Muscle layer of duodenum (tissue), 2 donors: ENCODE measurements around the gene PCBP3.

ENCODE experiments used
- H3K27ac ChIP-seq: one replicate; pipeline ENCODE4 v1.7.0; 2013; ENCODE audit warnings: mild to moderate bottlenecking, low read length
- H3K27me3 ChIP-seq: one replicate; pipeline ENCODE4 v1.7.0; 2013; ENCODE audit warnings: low read depth, mild to moderate bottlenecking, control low read depth, low read length
- H3K36me3 ChIP-seq, 2 donors: one replicate each; pipeline ENCODE4 v1.7.0; 2013; ENCODE audit warnings: low read length in 2 of 2, control low read depth in 1 of 2, mild to moderate bottlenecking in 1 of 2; ENCODE audit not compliant: insufficient read depth in 2 of 2, control insufficient read depth in 1 of 2
- H3K4me1 ChIP-seq, 2 donors: one replicate each; pipeline ENCODE4 v1.7.0; 2013; ENCODE audit warnings: low read length in 2 of 2, mild to moderate bottlenecking in 2 of 2, control low read depth in 1 of 2, moderate library complexity in 1 of 2; ENCODE audit not compliant: insufficient read depth in 2 of 2, control insufficient read depth in 1 of 2
- H3K4me3 ChIP-seq, 2 donors: one replicate each; pipeline ENCODE4 v1.7.0; 2013; ENCODE audit warnings: low read length in 2 of 2, low read depth in 1 of 2, mild to moderate bottlenecking in 1 of 2
- H3K9me3 ChIP-seq, 2 donors: one replicate each; pipeline ENCODE4 v1.7.0; 2013; ENCODE audit warnings: low read length in 2 of 2, control low read depth in 1 of 2, mild to moderate bottlenecking in 1 of 2; ENCODE audit not compliant: control insufficient read depth in 1 of 2
- donor health status: healthy.

Gene PCBP3

DNA sequence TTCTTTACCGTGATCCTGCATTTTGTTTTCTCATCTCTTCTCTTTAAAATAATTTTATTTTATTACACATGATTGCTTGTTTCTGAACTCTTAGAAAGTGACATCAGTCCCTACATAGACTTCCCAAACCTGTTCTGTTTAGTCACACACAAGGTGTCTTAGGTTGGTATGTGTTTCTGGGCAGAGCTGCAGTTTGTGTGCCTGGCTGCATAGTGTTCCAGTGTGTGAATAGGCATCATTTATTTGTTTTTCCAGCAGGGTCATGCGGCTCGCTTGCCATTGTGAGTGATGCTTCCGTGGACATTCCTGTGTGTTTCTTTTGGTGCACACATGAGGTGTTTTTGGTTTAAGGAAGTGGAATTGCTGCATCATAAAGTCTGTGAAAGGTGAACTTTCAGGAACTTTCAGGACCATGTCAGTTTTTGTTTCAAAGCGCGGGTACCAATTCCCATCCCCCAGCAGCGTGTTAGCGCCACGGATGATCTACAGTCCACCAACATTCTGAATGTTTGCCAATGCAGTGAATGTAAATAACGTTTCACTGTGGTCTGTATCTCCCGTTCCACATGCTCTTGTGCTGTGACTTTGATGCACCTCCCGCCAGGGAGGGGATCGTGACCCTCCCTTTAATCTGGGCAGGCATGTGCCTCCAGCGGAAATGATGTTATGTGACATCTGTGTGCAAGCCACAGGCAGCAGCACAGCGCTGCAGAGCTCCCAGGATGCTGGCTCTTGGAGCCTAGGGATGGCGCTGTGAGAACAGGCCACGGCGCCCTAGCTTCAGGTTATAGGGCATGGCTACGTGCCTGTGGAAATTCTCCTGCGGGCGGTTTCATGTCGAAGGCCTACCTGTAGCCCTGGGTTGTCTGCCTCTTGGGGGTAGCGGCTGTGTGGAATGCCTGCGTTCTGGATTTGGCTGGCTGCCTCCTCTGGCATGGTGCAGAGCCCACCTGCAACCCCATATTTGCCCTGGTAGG, 193.5 kb downstream of the PCBP3 start:
- H3K27ac ChIP-seq = no peak overlapping the region
- peaks cover 6% of the 10 kb centered on the region in 2 donors for H3K9me3 ChIP-seq

DNA sequence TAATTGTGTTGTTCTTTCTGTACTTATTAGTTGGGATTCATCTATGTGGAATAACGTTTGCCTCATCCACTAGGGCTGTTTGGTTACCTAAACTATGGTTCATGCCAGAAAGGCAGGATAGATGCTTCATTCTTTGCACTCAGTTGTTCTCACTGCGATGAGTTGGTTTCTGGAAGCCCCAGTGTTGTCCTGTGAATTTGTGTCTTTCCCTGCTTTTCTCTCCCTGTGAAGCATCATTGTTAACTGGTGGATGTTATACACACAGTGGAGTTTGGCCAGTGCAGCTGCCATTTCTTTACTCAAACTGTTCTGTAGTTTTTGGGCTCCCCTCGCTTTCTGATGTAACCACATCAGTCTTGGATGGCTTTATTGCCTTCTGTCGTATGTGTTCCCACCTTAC, 194.4 kb downstream of the PCBP3 start:
- Histone ChIP-seq H3K4me3 (no peak overlapping the region), H3K27ac (no peak overlapping the region)

More for the DNA sequence above, 193.5 kb downstream of the PCBP3 start:
- H3K36me3 ChIP-seq = no peaks in the 10 kb centered on the region
- no peaks in the 10 kb centered on the region for H3K27me3 ChIP-seq
- no peaks in the 10 kb centered on the region for H3K4me1 ChIP-seq
- H3K4me3 ChIP-seq = no peak overlapping the region

DNA sequence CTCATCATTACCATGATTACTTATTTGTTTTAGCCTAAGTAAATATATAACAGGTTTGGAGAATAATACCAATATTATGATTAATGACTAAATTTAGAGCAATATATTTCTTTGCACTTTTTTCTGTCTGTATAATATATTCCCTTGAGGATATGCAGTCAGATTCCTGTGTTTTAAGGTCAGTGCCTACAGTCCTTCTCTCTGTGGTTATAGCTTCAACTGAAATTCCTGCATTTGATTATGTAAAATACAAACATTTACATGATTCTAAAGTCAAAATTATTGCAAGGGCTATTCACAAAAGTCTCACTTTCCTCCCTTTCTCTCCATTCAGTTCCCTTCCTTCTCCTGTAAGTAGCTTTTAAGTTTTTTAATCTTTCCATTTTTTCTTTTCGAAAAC, 195.1 kb downstream of the PCBP3 start:
- Histone ChIP-seq H3K4me1 (no peaks in the 10 kb centered on the region), H3K9me3 (peaks cover 6% of the 10 kb centered on the region in 2 donors)

More for the DNA sequence above, 194.4 kb downstream of the PCBP3 start:
- Histone ChIP-seq H3K27me3 (no peaks in the 10 kb centered on the region), H3K36me3 (no peaks in the 10 kb centered on the region), H3K4me1 (no peaks in the 10 kb centered on the region), H3K9me3 (peaks cover 6% of the 10 kb centered on the region in 2 donors)

DNA sequence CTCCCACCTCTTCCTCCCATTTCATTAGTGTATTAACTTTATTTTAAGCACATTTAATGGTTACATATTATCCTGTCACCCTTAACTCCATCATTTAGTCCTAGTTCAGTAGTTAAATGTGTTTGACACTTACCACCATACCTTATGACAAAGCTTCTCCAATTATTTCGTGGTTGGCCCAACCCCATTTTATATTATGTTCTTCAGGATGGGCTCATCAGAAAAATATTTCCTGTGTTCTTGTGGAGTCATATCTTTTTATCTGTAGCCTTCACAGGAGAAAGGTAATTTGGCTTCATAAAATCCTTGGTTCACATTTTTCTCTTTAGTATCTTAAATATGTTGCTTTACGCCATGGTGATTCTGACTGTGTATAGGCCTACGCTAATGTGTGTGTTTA, 195.7 kb downstream of the PCBP3 start:
- Histone ChIP-seq H3K27me3 (no peaks in the 10 kb centered on the region), H3K27ac (no peak overlapping the region), H3K4me3 (no peak overlapping the region)

More for the DNA sequence above, 195.1 kb downstream of the PCBP3 start:
- Histone ChIP-seq H3K36me3 (no peaks in the 10 kb centered on the region), H3K27ac (no peak overlapping the region), H3K4me3 (no peak overlapping the region), H3K27me3 (no peaks in the 10 kb centered on the region)

DNA sequence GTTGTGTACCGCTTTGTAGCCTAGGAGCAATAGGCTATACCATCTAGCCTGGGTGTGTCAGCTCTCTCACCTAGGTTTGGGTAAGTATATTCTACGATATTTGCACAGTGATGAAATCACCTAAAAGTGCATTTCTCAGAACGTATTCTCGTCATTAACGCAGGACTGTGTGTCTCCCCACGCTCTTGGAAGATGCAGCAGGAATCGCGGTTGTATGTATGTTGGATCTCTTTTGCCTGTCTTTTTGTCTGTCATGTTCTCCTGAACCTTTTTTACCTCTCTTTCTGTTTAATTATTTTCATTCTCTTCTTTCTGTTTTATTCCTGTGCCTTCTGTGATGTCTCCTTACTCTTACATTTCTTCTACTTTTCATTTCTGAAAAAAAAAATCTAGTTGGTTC, 197.5 kb downstream of the PCBP3 start:
- no peaks in the 10 kb centered on the region for H3K36me3 ChIP-seq

More for the DNA sequence above, 195.7 kb downstream of the PCBP3 start:
- peaks cover 6% of the 10 kb centered on the region in 2 donors for H3K9me3 ChIP-seq
- H3K4me1 ChIP-seq = no peaks in the 10 kb centered on the region
- no peaks in the 10 kb centered on the region for H3K36me3 ChIP-seq

DNA sequence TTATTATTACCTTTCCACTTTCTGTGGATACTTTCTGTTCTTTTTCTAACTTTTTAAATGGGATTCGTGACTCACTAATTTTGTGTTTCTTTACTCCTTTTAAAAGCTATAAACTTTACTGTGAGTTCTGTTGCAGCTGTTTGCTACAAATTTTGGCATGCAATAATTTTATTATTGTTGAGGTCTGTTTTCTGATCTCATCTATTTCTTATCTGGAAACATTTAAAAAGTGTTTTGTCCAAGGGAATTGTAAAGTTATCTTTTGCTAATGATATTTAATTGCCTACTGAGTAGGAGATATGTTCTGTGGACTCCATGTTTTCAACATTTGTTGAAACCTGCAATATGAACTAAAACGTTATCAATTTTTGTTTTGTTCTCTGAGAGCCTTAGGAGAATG, 199.9 kb downstream of the PCBP3 start:
- H3K27me3 ChIP-seq = no peaks in the 10 kb centered on the region
- H3K4me3 ChIP-seq = no peak overlapping the region
- peaks cover 8 to 9% of the 10 kb centered on the region in 2 donors for H3K4me1 ChIP-seq
- H3K9me3 ChIP-seq = peaks cover 6% of the 10 kb centered on the region in 2 donors
- no peaks in the 10 kb centered on the region for H3K36me3 ChIP-seq
- H3K27ac ChIP-seq = no peak overlapping the region

More for the DNA sequence above, 197.5 kb downstream of the PCBP3 start:
- Histone ChIP-seq H3K4me3 (no peak overlapping the region), H3K27ac (no peak overlapping the region), H3K9me3 (peaks cover 6% of the 10 kb centered on the region in 2 donors), H3K27me3 (no peaks in the 10 kb centered on the region), H3K4me1 (no peaks in the 10 kb centered on the region)

DNA sequence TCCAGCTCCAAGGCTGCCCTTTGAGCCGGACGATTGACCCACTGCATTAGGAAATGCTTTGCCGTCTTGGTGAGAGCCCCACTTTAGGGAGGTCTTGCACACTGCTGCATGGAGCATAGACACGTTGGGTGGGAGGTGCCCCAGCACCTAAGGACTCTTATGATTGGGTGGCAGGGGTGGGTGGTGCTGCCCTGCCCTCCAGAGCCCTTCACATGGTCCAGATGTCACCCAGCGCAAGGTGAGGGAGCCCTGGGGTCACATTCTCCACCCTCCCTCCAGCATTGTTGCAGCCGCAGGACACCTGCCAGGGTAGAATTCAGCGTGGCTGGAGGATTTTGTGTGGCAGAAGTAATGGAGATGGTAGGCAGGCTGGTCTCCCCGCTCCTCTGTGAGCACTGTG, 200.7 kb downstream of the PCBP3 start:
- no peak overlapping the region for H3K27ac ChIP-seq
- peaks cover 6% of the 10 kb centered on the region in 2 donors for H3K9me3 ChIP-seq
- peaks cover 8 to 9% of the 10 kb centered on the region in 2 donors for H3K4me1 ChIP-seq
- no peaks in the 10 kb centered on the region for H3K36me3 ChIP-seq
- H3K27me3 ChIP-seq = no peaks in the 10 kb centered on the region
- no peak overlapping the region for H3K4me3 ChIP-seq

DNA sequence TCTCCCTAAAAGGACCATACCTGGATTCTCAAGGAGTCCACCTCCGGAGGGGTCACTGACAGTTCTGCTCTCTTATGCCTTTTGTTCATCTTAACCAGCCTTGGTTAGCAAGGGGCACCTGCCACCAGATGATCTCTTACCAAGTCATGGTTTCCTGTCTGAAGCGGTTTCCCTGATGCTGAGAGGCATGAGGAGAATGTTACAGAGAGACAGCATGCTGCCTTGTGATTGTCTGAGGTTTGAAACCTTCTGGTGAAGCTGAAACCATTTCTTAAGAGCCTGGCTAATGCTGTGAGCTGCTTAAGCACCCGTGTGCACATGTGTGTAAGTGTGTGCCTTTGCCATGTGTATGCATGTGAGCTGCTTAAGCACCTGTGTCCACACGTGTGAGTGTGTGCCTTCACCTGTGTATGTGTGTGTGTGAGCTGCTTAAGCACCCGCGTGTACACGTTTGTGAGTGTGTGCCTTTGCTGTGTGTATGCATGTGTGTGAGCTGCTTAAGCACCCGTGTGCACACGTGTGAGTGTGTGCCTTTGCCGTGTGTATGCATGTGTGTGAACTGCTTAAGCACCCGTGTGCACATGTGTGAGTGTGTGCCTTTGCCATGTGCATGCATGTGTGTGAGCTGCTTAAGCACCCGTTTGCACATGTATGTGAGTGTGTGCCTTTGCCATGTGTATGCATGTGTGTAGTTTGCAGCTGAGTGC, 201.7 kb downstream of the PCBP3 start:
- Histone ChIP-seq H3K4me3 (no peak overlapping the region), H3K9me3 (peaks cover 6% of the 10 kb centered on the region in 2 donors), H3K27ac (no peak overlapping the region), H3K27me3 (no peaks in the 10 kb centered on the region), H3K4me1 (peaks cover 8 to 9% of the 10 kb centered on the region in 2 donors), H3K36me3 (no peaks in the 10 kb centered on the region)

DNA sequence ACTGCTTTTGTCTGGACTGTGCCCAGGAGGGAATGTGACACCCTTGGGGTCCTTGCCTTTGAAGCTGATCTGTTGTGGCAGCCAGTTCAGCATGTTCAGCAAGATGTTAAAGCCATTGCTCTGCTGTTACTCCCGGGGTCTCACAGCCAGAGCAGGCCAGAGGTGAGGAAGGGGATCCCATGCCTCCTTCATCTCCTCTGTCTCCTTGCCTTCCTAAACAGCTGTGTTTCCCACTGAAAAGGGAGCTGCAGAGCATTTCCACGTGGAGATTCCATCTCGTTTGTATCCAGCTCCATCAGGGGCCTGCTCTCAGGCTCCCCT, 202.2 kb downstream of the PCBP3 start:
- Histone ChIP-seq H3K27ac (no peak overlapping the region), H3K9me3 (peaks cover 4 to 6% of the 10 kb centered on the region in 2 donors), H3K4me1 (peaks cover 8 to 9% of the 10 kb centered on the region in 2 donors), H3K36me3 (no peaks in the 10 kb centered on the region), H3K27me3 (no peaks in the 10 kb centered on the region), H3K4me3 (no peak overlapping the region)

DNA sequence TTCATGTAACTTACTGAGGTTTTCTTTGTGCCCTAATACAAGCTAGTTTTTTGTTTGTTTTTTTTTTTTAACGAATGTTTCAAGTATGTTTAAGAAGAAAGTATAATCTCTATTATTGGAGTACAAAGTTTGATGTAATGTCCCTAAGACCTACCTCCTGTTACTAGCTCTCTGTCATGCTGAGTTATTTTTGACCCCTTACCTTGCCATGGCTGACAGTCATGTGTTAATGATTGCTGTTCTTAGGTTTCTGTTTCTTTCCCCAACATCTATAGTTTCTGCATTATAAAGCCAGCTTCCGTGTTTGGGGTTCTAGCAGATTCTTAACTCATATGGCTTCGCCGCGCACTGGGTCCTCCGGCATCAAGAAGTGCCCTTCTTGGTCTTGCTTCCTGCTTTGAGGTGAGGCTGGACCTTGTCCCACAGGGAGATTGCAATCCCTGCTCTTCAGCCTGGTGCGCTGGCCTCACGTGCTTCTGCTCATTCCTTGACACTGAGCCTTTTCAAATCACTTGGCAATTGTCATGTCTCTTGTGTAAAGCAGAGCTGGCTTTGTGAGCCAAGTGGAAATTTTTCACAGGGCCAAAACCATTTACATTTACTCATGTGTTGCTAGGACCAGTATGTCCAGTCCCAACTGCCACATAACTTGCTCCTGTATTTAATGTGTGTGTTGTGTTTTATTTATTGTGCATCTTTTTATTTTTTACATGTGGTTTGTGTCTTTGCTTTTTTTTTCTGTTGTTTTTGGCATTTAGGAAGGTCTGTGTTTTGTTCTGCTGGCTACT, 203.0 kb downstream of the PCBP3 start:
- no peaks in the 10 kb centered on the region for H3K36me3 ChIP-seq
- no peaks in the 10 kb centered on the region for H3K27me3 ChIP-seq
- H3K27ac ChIP-seq = no peak overlapping the region
- H3K4me1 ChIP-seq = peaks cover 8 to 9% of the 10 kb centered on the region in 2 donors
- no peak overlapping the region for H3K4me3 ChIP-seq
- no peaks in the 10 kb centered on the region for H3K9me3 ChIP-seq

DNA sequence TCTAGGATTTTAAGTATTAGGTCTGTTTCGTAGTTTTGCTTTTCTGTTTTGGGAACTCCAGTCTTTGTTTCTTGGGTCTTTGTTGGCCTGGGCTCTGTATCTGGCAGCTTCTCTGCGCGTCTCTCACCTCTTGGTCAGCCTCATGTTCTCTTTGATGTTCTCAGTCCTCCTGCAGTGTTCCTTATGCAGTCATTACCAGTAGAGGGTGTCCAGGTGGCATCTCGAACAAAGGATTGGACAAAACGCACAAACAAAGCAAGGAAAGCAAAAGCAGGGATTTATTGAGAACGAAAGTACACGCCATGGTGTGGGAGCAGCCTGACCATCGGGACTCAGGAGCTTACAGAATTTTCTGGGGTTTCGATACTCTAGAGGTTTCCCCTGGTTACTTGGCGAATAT, 204.3 kb downstream of the PCBP3 start:
- H3K4me3 ChIP-seq = no peak overlapping the region
- H3K36me3 ChIP-seq = no peaks in the 10 kb centered on the region
- H3K27me3 ChIP-seq = no peaks in the 10 kb centered on the region
- no peaks in the 10 kb centered on the region for H3K9me3 ChIP-seq
- peaks cover 8 to 9% of the 10 kb centered on the region in 2 donors for H3K4me1 ChIP-seq
- H3K27ac ChIP-seq = no peak overlapping the region
